ENCODE results near the gene AEBP2.

AEBP2 gene

GRCh38 chr12:19458733-19459132, 19.4 kb downstream of the AEBP2 start:
- H3K79me2 ChIP-seq (ENCODE audit: insufficient read depth, low read length): peaks cover 81% of the 10 kb centered on the region
- no peaks in the 10 kb centered on the region for H3K27me3 ChIP-seq (ENCODE audit: insufficient read depth, low read length)
- H3K9ac ChIP-seq (ENCODE audit: low read length): no peak overlapping the region
- H4K20me1 ChIP-seq (ENCODE audit: insufficient read depth, low read length): peaks cover 3% of the 10 kb centered on the region; the same call in 1 of the 2 replicates
- H3K4me2 ChIP-seq (ENCODE audit: low read length): no peak overlapping the region
- H3K9me2 ChIP-seq (ENCODE audit: low read depth, low read length): no peaks in the 10 kb centered on the region
- H3F3A ChIP-seq (ENCODE audit: insufficient read depth, low read length): no peaks in the 10 kb centered on the region
- H3K4me1 ChIP-seq (ENCODE audit: insufficient read depth, low read length, severe bottlenecking): peaks cover 16% of the 10 kb centered on the region
- peaks cover 55% of the 10 kb centered on the region for H3K36me3 ChIP-seq (ENCODE audit: insufficient read depth, low read length)
- no peaks in the 10 kb centered on the region for H3K9me3 ChIP-seq (ENCODE audit: low read length)
- no peak overlapping the region for H2AFZ ChIP-seq (ENCODE audit: low read length)
- TF ChIP-seq EZH2 (IDR thresholded peaks at IDR 0.05; ENCODE audit: borderline replicate concordance, low read length): no peak
- TF ChIP-seq, protein P1, sequence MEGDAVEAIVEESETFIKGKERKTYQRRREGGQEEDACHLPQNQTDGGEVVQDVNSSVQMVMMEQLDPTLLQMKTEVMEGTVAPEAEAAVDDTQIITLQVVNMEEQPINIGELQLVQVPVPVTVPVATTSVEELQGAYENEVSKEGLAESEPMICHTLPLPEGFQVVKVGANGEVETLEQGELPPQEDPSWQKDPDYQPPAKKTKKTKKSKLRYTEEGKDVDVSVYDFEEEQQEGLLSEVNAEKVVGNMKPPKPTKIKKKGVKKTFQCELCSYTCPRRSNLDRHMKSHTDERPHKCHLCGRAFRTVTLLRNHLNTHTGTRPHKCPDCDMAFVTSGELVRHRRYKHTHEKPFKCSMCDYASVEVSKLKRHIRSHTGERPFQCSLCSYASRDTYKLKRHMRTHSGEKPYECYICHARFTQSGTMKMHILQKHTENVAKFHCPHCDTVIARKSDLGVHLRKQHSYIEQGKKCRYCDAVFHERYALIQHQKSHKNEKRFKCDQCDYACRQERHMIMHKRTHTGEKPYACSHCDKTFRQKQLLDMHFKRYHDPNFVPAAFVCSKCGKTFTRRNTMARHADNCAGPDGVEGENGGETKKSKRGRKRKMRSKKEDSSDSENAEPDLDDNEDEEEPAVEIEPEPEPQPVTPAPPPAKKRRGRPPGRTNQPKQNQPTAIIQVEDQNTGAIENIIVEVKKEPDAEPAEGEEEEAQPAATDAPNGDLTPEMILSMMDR (IDR thresholded peaks at IDR 0.05; ENCODE audit: low read length): no peak
- no peak overlapping the region for H3K27ac ChIP-seq (ENCODE audit: low read depth, low read length, poor library complexity, severe bottlenecking)
- H3K4me3 ChIP-seq (ENCODE audit: low read depth, low read length, poor library complexity, severe bottlenecking): no peak overlapping the region

DNA sequence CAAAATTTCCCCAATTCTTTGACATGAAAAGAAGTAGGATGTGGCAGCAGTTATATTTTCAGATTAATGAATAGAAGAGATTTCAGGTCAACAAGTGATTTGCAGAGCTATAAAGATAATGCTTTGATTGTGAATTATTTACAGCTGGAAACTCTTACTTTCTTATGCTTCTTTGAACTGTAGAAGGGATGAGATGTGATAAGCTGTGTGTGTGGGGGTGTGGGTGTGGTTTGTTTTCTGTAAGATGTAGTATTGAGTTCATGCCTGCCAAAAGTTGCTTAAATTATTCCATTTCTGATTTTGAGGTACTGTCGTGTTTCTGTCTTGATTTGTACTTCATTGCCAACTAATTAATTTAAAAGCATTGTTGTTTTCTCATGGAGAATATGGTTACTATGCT, 22.7 kb downstream of the AEBP2 start:
- no peak overlapping the region for H3K4me2 ChIP-seq (ENCODE audit: low read length)
- H3K79me2 ChIP-seq (ENCODE audit: insufficient read depth, low read length): peaks cover 60% of the 10 kb centered on the region
- H3K36me3 ChIP-seq (ENCODE audit: insufficient read depth, low read length): peaks cover 55% of the 10 kb centered on the region
- H3K27ac ChIP-seq (ENCODE audit: low read depth, low read length, poor library complexity, severe bottlenecking): no peak overlapping the region
- no peaks in the 10 kb centered on the region for H3F3A ChIP-seq (ENCODE audit: insufficient read depth, low read length)
- H4K20me1 ChIP-seq (ENCODE audit: insufficient read depth, low read length): peaks cover 3% of the 10 kb centered on the region; the same call in 1 of the 2 replicates
- H3K9ac ChIP-seq (ENCODE audit: low read length): no peak overlapping the region
- no peaks in the 10 kb centered on the region for H3K27me3 ChIP-seq (ENCODE audit: insufficient read depth, low read length)
- peaks cover 16% of the 10 kb centered on the region for H3K4me1 ChIP-seq (ENCODE audit: insufficient read depth, low read length, severe bottlenecking)
- H3K9me2 ChIP-seq (ENCODE audit: low read depth, low read length): no peaks in the 10 kb centered on the region
- H3K9me3 ChIP-seq (ENCODE audit: low read length): no peaks in the 10 kb centered on the region
- TF ChIP-seq, protein P1 (IDR thresholded peaks at IDR 0.05; ENCODE audit: low read length): no peak
- no peak for TF ChIP-seq EZH2 (IDR thresholded peaks at IDR 0.05; ENCODE audit: borderline replicate concordance, low read length)
- no peak overlapping the region for H3K4me3 ChIP-seq (ENCODE audit: low read depth, low read length, poor library complexity, severe bottlenecking)
- H2AFZ ChIP-seq (ENCODE audit: low read length): no peak overlapping the region

- H3K36me3 ChIP-seq (ENCODE audit: insufficient read depth, low read length): peaks cover 56% of the 10 kb centered on the region
- TF ChIP-seq, protein P1 (IDR thresholded peaks at IDR 0.05; ENCODE audit: low read length): no peak
- TF ChIP-seq EZH2 (IDR thresholded peaks at IDR 0.05; ENCODE audit: borderline replicate concordance, low read length): no peak
- no peak overlapping the region for H2AFZ ChIP-seq (ENCODE audit: low read length)
- H3K4me1 ChIP-seq (ENCODE audit: insufficient read depth, low read length, severe bottlenecking): peaks cover 14% of the 10 kb centered on the region
- H4K20me1 ChIP-seq (ENCODE audit: insufficient read depth, low read length): peaks cover 3% of the 10 kb centered on the region; the same call in 1 of the 2 replicates
- no peaks in the 10 kb centered on the region for H3K9me2 ChIP-seq (ENCODE audit: low read depth, low read length)
- H3K27me3 ChIP-seq (ENCODE audit: insufficient read depth, low read length): no peaks in the 10 kb centered on the region
- no peak overlapping the region for H3K4me2 ChIP-seq (ENCODE audit: low read length)
- H3K9me3 ChIP-seq (ENCODE audit: low read length): no peaks in the 10 kb centered on the region
- H3K9ac ChIP-seq (ENCODE audit: low read length): no peak overlapping the region
- H3F3A ChIP-seq (ENCODE audit: insufficient read depth, low read length): no peaks in the 10 kb centered on the region
- peaks cover 56% of the 10 kb centered on the region for H3K79me2 ChIP-seq (ENCODE audit: insufficient read depth, low read length)
- no peak overlapping the region for H3K4me3 ChIP-seq (ENCODE audit: low read depth, low read length, poor library complexity, severe bottlenecking)
- H3K27ac ChIP-seq (ENCODE audit: low read depth, low read length, poor library complexity, severe bottlenecking): no peak overlapping the region
Measured at GRCh38 chr12:19462406-19462805, 23.1 kb downstream of the AEBP2 start.
